ENCODE measurements around the gene SPAG8. TPM values are rescaled to one million over a fixed set of nuclear protein-coding genes. Genes with fewer than 3 reads are reported as not detected.

SPAG8 gene
- total RNA-seq, 1 donor from 2014 or later: 3.2 TPM

- Mint-ChIP-seq H3K27me3 (no peaks in the 10 kb centered on the region), H3K4me3 (ENCODE audit: low read depth) (no peak overlapping the region), H3K4me1 (ENCODE audit: low read depth) (peaks cover 3% of the 10 kb centered on the region), H3K27ac (no peak overlapping the region), H3K9me3 (ENCODE audit: low read depth) (no peaks in the 10 kb centered on the region), H3K36me3 (ENCODE audit: insufficient read depth) (peaks cover 13% of the 10 kb centered on the region)
- no peak for DNase-seq (ENCODE audit: low spot score, unreplicated experiment)
- TF ChIP-seq, protein P1, sequence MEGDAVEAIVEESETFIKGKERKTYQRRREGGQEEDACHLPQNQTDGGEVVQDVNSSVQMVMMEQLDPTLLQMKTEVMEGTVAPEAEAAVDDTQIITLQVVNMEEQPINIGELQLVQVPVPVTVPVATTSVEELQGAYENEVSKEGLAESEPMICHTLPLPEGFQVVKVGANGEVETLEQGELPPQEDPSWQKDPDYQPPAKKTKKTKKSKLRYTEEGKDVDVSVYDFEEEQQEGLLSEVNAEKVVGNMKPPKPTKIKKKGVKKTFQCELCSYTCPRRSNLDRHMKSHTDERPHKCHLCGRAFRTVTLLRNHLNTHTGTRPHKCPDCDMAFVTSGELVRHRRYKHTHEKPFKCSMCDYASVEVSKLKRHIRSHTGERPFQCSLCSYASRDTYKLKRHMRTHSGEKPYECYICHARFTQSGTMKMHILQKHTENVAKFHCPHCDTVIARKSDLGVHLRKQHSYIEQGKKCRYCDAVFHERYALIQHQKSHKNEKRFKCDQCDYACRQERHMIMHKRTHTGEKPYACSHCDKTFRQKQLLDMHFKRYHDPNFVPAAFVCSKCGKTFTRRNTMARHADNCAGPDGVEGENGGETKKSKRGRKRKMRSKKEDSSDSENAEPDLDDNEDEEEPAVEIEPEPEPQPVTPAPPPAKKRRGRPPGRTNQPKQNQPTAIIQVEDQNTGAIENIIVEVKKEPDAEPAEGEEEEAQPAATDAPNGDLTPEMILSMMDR (IDR thresholded peaks at IDR 0.05; ENCODE audit: unreplicated experiment): no peak
Measured at GRCh38 chr9:35806101-35806500, 6.0 kb downstream of the SPAG8 start.

DNA sequence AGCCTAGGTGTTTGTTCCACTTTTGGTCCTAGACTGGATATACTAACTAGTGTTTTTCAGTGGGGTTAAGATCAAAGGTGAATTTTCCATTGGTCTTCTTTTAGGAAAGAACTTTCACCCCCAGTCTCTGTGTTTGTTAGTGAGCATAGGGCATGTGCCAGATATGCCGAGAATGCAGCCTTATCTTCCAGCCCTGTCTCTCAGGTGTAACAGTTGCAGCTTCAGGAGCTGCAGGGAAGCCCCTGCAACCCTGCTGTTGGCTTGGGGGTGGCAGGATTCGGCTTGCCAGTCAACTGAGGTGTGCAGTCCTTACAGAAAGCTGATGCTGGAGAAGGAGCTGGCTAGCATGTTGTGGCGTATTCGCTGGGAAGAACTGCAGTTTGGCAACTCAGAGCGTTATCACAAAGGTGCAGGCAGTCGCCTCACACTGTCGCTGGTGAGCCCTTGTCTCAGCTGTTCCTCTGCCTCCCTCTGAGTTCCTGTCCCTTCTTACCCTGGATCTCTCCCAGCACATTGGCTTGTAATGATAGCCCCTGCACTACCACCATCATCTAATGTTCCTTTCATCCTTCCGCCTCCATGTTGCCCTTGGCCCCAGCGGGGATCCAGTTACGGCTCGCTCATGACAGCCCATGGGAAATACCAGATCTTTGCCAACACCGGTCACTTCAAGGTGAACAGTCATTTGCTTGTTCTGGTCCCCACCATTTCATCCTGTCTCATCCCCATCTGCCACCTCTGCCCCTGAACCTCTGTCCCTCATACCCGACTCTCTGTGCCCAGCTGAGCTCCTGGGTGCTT is 10.5 kb downstream of the SPAG8 start:
- DNase-seq (ENCODE audit: low spot score, unreplicated experiment): no peak
- peaks cover 14% of the 10 kb centered on the region for H3K36me3 Mint-ChIP-seq (ENCODE audit: insufficient read depth)
- no peak overlapping the region for H3K27ac Mint-ChIP-seq
- TF ChIP-seq, protein P1 (IDR thresholded peaks at IDR 0.05; ENCODE audit: unreplicated experiment): no peak
- H3K4me3 Mint-ChIP-seq (ENCODE audit: low read depth): no peak overlapping the region
- peaks cover 6% of the 10 kb centered on the region for H3K4me1 Mint-ChIP-seq (ENCODE audit: low read depth)
- H3K9me3 Mint-ChIP-seq (ENCODE audit: low read depth): no peaks in the 10 kb centered on the region
- no peaks in the 10 kb centered on the region for H3K27me3 Mint-ChIP-seq

DNA sequence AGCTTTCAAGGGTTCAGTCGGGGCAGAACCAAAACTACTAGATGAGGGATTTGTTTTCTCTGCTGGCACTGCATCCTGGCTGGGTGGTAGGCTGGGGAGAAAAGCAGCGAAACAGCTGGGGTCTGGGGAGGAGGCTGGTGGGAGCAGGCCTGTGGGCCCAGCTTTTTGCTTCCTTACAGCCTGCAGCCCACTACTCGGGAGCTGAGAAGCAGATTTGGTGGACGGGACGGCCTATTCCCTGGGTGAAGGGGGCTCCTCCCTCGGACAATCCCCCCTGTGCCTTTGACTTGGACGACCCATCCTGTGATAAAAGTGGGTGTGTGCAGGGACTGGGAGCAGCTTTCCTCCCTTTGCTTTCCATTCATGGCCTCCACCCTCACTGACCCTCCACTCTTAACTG is 11.5 kb downstream of the SPAG8 start:
- H3K4me3 Mint-ChIP-seq (ENCODE audit: low read depth): no peak overlapping the region
- no peaks in the 10 kb centered on the region for H3K27me3 Mint-ChIP-seq
- no peaks in the 10 kb centered on the region for H3K9me3 Mint-ChIP-seq (ENCODE audit: low read depth)

GRCh38 chr9:35798658-35799374 is 13.2 kb downstream of the SPAG8 start:
- peaks cover 9% of the 10 kb centered on the region for H3K36me3 Mint-ChIP-seq (ENCODE audit: insufficient read depth)
- DNase-seq (ENCODE audit: low spot score, unreplicated experiment): no peak
- TF ChIP-seq, protein P1 (IDR thresholded peaks at IDR 0.05; ENCODE audit: unreplicated experiment): no peak
- H3K27ac Mint-ChIP-seq: no peak overlapping the region
- H3K4me3 Mint-ChIP-seq (ENCODE audit: low read depth): no peak overlapping the region
- H3K4me1 Mint-ChIP-seq (ENCODE audit: low read depth): peaks cover 6% of the 10 kb centered on the region
- no peaks in the 10 kb centered on the region for H3K9me3 Mint-ChIP-seq (ENCODE audit: low read depth)
- H3K27me3 Mint-ChIP-seq: no peaks in the 10 kb centered on the region

More for the DNA sequence above, 11.5 kb downstream of the SPAG8 start:
- peaks cover 14% of the 10 kb centered on the region for H3K36me3 Mint-ChIP-seq (ENCODE audit: insufficient read depth)
- H3K4me1 Mint-ChIP-seq (ENCODE audit: low read depth): peaks cover 6% of the 10 kb centered on the region
- H3K27ac Mint-ChIP-seq: peak overlapping the region; percentile 79
- no peak for DNase-seq (ENCODE audit: low spot score, unreplicated experiment)
- TF ChIP-seq, protein P1 (IDR thresholded peaks at IDR 0.05; ENCODE audit: unreplicated experiment): no peak

- Mint-ChIP-seq H3K27me3 (peaks cover 3% of the 10 kb centered on the region), H3K4me1 (ENCODE audit: low read depth) (peaks cover 6% of the 10 kb centered on the region), H3K4me3 (ENCODE audit: low read depth) (no peak overlapping the region), H3K27ac (peak overlapping the region; percentile 13), H3K9me3 (ENCODE audit: low read depth) (no peaks in the 10 kb centered on the region), H3K36me3 (ENCODE audit: insufficient read depth) (peaks cover 9% of the 10 kb centered on the region)
- DNase-seq (ENCODE audit: low spot score, unreplicated experiment): no peak
- TF ChIP-seq, protein P1 (IDR thresholded peaks at IDR 0.05; ENCODE audit: unreplicated experiment): no peak
Measured at GRCh38 chr9:35797311-35798109, 14.6 kb downstream of the SPAG8 start.
